NCI-H1105 (cell line): ENCODE data around the gene SEC61B.

Experiments used
- DNase-seq: peaks from one replicate; lab custom pipeline; 2025; lab: John Stamatoyannopoulos, UW

SEC61B gene

DNA sequence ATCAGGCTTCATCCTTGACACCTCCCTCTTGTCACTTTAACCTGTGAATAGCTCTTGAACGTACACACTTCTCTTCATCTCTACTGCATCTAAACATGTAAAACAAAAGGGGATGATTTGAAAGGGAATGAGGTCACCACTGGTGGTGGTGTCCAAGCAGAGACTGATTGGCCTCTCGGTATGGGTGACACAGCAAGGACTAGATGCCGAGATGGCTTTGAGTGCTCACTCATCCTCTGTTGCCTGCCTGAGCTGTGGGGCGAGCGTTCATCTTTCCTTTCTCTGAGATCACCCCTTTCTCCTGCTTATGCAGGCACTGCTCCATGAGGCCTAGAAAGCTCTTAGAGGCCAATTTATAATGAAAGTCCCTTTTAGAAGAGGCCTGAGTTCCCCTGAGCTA lies 51.9 kb downstream of the SEC61B start:
- DNase-seq, result no peak

DNA sequence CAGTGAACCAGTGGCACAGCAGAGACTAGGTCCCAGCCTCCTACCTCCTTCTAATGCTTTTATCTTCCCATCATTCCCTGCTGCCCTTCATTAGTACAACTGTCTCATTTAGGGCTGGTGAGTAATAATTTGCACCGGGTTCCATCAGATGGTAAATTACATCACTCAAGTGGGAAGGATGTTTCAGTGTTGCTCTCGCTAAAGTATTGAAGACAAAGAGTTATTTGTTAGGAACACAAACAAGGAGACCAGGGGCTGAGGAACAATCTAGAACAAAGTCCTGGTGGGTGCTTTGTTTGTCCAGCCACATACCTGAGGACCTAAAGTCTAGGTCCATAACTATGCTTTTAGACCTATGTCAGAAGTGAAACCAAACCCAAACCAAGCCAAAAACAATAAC lies 52.4 kb downstream of the SEC61B start:
- no peak for DNase-seq
